ENCODE results near the gene ZNF516.

The ZNF516 gene

GRCh38 chr18:76461692-76462325 lies 33.2 kb downstream of the ZNF516 start:
- ChIA-PET POLR2A (no interaction called here), CTCF (interaction anchor here (1.1 kb wide), 1 partner anchor 10 kb away, joined by 3 read pairs; no protein-coding TSS in a partner anchor)
- H3K4me1 ChIP-seq (ENCODE audit: control insufficient read depth, insufficient read depth, low read length), result peaks cover 12% of the 10 kb centered on the region

More at GRCh38 chr18:76461692-76462325, 33.2 kb downstream of the ZNF516 start:
- no peak for TF ChIP-seq ZBTB44 (tag by site-specific recombination; IDR thresholded peaks at IDR 0.05)
- no peak for TF ChIP-seq ZNF449 (tag by site-specific recombination; IDR thresholded peaks at IDR 0.05)
- no peak for TF ChIP-seq ZNF18 (tag by site-specific recombination; IDR thresholded peaks at IDR 0.05)
- TF ChIP-seq ZNF600 (tag by site-specific recombination; IDR thresholded peaks at IDR 0.05), result no peak
- TF ChIP-seq ZNF610 (tag by site-specific recombination; IDR thresholded peaks at IDR 0.05; ENCODE audit: borderline replicate concordance), result no peak
- no peak for TF ChIP-seq ZNF768 (tag by site-specific recombination; IDR thresholded peaks at IDR 0.05)
- no peak for TF ChIP-seq ZNF184 (tag by site-specific recombination; IDR thresholded peaks at IDR 0.05)
- TF ChIP-seq ZNF544 (tag by site-specific recombination; IDR thresholded peaks at IDR 0.05), result no peak
- no peak for TF ChIP-seq ZNF518A (tag by site-specific recombination; conservative IDR thresholded peaks at IDR 0.05; ENCODE audit: low read depth)
- no peak for TF ChIP-seq ZNF529 (tag by site-specific recombination; IDR thresholded peaks at IDR 0.05; ENCODE audit: insufficient replicate concordance)
- no peak for TF ChIP-seq BCL11B (tag by site-specific recombination; IDR thresholded peaks at IDR 0.05; ENCODE audit: low read depth)
- no peak for TF ChIP-seq ZNF629 (tag by site-specific recombination; IDR thresholded peaks at IDR 0.05)
- no peak for TF ChIP-seq GFI1B (tag by site-specific recombination; IDR thresholded peaks at IDR 0.05)
- TF ChIP-seq ZNF157 (tag by site-specific recombination; IDR thresholded peaks at IDR 0.05), result no peak
- no peak for TF ChIP-seq GLI4 (tag by site-specific recombination; IDR thresholded peaks at IDR 0.05)
- Histone ChIP-seq H3K9me3 (ENCODE audit: control insufficient read depth, insufficient read depth, low read depth, low read length) (no peaks in the 10 kb centered on the region), H3K36me3 (ENCODE audit: control insufficient read depth in 2 of 2, insufficient read depth in 1 of 2, low read length in 2 of 2) (peaks cover 0 to 17% of the 10 kb centered on the region in 2 experiments; a peak in 2 of 3 replicates), H3K27ac (ENCODE audit: extremely low read depth, low read depth, low read length) (no peak overlapping the region), H3K4me3 (ENCODE audit: low read depth, low read length) (no peak overlapping the region)

Data from HEK293 (cell line).